Epithelial cell of proximal tubule (primary cell): ENCODE data around the gene NVL. TPM values are rescaled to one million over a fixed set of nuclear protein-coding genes. Genes with fewer than 3 reads are reported as not detected.

ENCODE experiments used
- DNase-seq: peaks from one replicate; pipeline ENCODE4 v3.0.0-alpha.2; 2011; ENCODE audit warnings: low read depth
- H3K4me3 ChIP-seq: 2 replicates; pipeline ENCODE4 v1.5.1; 2011; ENCODE audit warnings: low read depth, mild to moderate bottlenecking, low read length
- CTCF ChIP-seq: conservative IDR thresholded peaks from 2 replicates; pipeline ENCODE4 v1.5.1; 2012; ENCODE audit warnings: low read depth, mild to moderate bottlenecking, low read length
- total RNA-seq: library from RNA; depleted of rRNA; stranded (reverse); fragments of >200 nt; gene quantifications from 2 replicates; pipeline ENCODE4 v1.2.3, GENCODE V29; 2015

NVL gene
- total RNA-seq, 1 donor from 2014 or later = 19.4 TPM

- DNase-seq = no peak
- no peak for TF ChIP-seq CTCF
- H3K4me3 ChIP-seq = no peak overlapping the region
Measured at GRCh38 chr1:224205438-224205840, 124.5 kb downstream of the NVL start.

GRCh38 chr1:224203243-224204016 is 126.5 kb downstream of the NVL start:
- H3K4me3 ChIP-seq = peak overlapping the region; percentile 13
- peak; percentile 91 for DNase-seq
- TF ChIP-seq CTCF = no peak

GRCh38 chr1:224201853-224202252 is 128.1 kb downstream of the NVL start:
- TF ChIP-seq CTCF = no peak
- no peak overlapping the region for H3K4me3 ChIP-seq
- no peak for DNase-seq

- TF ChIP-seq CTCF = no peak
- no peak overlapping the region for H3K4me3 ChIP-seq
- DNase-seq = no peak
Measured at GRCh38 chr1:224201383-224201782, 128.6 kb downstream of the NVL start.

GRCh38 chr1:224199679-224200078 is 130.3 kb downstream of the NVL start:
- no peak overlapping the region for H3K4me3 ChIP-seq
- DNase-seq = no peak
- TF ChIP-seq CTCF = no peak

GRCh38 chr1:224198572-224198971 is 131.4 kb downstream of the NVL start:
- no peak for TF ChIP-seq CTCF
- no peak overlapping the region for H3K4me3 ChIP-seq
- no peak for DNase-seq
